ENCODE results near the gene SPOCK1.

The SPOCK1 gene

DNA sequence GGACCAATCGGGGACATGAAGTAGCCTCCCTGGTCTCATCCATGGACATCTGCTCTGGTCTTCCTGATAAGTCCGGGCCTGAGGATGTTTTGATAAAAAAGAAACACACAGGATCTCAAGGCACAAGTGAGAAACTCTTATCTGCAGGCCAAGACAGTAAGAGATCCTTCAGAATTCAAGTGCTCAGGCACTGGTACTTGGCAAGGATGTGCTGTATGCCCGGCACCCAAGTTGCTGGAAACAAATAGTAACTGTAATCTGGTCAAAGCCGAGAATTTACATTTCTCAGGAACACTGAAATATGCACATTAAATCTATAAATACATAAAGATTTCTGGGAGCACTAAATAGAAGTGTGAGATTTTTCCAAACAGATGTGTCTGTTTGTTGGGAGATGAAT lies 165.7 kb downstream of the SPOCK1 start:
- TF ChIP-seq, protein P1, sequence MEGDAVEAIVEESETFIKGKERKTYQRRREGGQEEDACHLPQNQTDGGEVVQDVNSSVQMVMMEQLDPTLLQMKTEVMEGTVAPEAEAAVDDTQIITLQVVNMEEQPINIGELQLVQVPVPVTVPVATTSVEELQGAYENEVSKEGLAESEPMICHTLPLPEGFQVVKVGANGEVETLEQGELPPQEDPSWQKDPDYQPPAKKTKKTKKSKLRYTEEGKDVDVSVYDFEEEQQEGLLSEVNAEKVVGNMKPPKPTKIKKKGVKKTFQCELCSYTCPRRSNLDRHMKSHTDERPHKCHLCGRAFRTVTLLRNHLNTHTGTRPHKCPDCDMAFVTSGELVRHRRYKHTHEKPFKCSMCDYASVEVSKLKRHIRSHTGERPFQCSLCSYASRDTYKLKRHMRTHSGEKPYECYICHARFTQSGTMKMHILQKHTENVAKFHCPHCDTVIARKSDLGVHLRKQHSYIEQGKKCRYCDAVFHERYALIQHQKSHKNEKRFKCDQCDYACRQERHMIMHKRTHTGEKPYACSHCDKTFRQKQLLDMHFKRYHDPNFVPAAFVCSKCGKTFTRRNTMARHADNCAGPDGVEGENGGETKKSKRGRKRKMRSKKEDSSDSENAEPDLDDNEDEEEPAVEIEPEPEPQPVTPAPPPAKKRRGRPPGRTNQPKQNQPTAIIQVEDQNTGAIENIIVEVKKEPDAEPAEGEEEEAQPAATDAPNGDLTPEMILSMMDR (conservative IDR thresholded peaks at IDR 0.05; ENCODE audit: low read depth, low read length): no peak
- DNase-seq (ENCODE audit: low read depth): no peak
- no peak overlapping the region for H3K4me3 ChIP-seq (ENCODE audit: low read length)

DNA sequence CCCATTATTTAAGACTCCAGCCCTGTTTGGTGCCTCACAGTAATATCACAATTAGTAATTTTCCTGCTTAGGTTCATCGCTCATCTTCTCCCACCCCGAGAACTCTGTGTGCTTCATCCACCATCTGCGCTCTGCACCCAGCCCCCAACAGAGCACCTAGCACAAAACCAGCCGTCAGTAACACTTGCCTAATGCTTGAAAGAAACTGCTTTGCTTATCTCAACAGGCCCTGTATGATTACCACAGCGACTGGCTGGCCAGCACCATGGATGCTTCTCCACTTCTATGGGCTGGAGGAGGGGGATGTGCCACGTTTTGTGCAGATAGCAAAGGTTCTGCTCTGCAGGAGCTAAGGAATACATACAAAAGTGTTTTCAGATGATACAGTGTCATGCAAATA lies 166.8 kb downstream of the SPOCK1 start:
- TF ChIP-seq, protein P1 (conservative IDR thresholded peaks at IDR 0.05; ENCODE audit: low read depth, low read length): no peak
- no peak for DNase-seq (ENCODE audit: low read depth)
- H3K4me3 ChIP-seq (ENCODE audit: low read length): no peak overlapping the region

DNA sequence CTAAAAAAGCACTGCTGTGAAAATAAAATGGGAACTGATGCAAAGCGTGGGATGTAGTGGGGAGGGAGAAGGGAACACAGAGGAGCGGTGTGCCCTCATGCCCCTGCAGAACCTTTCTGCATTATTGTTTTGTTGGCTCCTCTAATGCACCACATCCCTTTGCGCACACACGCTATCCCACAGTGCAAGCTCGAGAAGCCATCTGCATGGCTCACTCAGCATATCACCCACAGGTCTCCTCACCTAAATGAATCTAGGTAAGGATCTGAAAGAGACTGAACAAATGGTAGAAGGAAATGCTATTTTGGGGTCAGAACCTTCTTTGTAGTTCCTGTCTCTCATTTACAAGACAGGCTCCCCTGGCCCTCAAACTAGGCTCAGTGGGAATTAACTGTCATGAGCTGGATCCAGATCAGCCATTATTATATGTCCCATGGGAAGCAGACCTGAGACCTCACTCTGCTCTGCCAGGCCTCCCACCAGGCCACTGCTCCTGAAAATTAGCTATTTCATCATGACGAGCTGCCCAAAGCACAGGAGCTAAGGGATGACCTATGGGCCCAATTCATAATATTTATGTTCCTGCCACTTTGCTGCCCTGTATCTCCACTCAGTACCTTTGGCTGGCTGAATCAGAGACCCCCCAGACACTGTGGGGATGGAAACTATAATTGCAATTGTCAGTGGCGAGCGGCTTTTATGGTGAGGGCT lies 169.4 kb downstream of the SPOCK1 start:
- DNase-seq (ENCODE audit: low read depth): no peak
- H3K4me3 ChIP-seq (ENCODE audit: low read length): no peak overlapping the region
- TF ChIP-seq, protein P1 (conservative IDR thresholded peaks at IDR 0.05; ENCODE audit: low read depth, low read length): no peak

DNA sequence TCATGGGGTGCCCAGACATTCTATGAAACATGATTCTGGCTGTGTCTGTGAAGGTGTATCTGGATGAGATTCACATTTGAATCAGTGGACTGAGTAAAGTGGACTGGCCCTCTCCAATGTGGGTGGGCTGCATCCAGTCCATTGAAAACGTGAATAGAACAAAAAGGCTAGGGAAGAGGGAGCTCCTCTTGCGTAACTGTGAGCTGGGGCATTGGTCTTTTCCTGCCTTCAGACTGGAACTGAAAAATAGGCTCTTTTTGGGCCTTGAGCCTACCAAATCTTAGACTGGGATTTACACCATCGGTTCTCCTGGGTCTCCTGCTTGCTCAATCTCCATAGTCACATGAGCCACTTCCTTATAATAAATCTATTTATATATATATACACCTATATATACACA lies 170.1 kb downstream of the SPOCK1 start:
- TF ChIP-seq, protein P1 (conservative IDR thresholded peaks at IDR 0.05; ENCODE audit: low read depth, low read length): no peak

DNA sequence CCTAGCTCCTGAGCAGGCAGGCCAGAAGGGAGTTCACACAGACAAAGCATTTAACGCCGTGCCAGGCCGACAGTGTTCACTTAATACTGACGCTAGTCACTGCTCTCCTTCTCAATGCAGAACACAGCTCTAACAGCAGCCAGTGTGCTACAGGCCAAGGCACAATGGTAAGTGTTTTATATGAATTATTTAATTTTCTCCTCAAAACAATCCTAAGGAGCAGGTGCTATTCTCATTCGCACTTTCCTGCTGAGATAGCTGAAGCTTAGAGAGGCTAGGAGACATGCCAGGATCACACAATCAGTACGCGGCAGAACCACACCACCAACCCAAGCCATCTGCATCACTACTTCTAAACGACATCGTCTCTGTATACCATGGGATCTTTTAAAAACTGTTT lies 170.7 kb downstream of the SPOCK1 start:
- DNase-seq (ENCODE audit: low read depth): no peak
- no peak overlapping the region for H3K4me3 ChIP-seq (ENCODE audit: low read length)
- TF ChIP-seq, protein P1 (conservative IDR thresholded peaks at IDR 0.05; ENCODE audit: low read depth, low read length): no peak

More for the DNA sequence above, 170.1 kb downstream of the SPOCK1 start:
- no peak overlapping the region for H3K4me3 ChIP-seq (ENCODE audit: low read length)
- no peak for DNase-seq (ENCODE audit: low read depth)

DNA sequence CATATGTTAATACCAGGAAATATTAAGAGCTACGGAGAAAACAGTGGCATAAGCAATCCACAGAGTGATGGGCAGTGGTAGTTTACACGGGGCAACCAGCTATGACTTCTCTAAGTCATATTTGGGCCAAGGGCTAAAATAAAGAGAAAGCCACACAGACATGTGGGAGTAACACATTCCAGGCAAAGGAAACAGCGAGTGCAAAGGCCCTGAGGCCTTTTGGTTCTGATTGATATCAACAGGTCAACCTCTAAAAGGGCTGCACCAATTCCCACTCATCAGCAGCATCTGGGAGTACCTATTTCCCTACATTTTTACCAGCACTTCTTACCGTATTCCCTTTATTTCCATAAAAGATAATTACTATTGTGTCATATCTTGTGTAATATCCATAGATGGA lies 173.4 kb downstream of the SPOCK1 start:
- no peak for DNase-seq (ENCODE audit: low read depth)
- TF ChIP-seq, protein P1 (conservative IDR thresholded peaks at IDR 0.05; ENCODE audit: low read depth, low read length): no peak
- H3K4me3 ChIP-seq (ENCODE audit: low read length): no peak overlapping the region
